GM18526 (cell line): Measurements from ENCODE around the gene RBM28.

Experiments
- POLR2A ChIP-seq: IDR thresholded peaks from 3 replicates; pipeline ENCODE4 v1.6.1; 2011; ENCODE audit not compliant: insufficient read length; ENCODE audit errors: extremely low read depth

The RBM28 gene

DNA sequence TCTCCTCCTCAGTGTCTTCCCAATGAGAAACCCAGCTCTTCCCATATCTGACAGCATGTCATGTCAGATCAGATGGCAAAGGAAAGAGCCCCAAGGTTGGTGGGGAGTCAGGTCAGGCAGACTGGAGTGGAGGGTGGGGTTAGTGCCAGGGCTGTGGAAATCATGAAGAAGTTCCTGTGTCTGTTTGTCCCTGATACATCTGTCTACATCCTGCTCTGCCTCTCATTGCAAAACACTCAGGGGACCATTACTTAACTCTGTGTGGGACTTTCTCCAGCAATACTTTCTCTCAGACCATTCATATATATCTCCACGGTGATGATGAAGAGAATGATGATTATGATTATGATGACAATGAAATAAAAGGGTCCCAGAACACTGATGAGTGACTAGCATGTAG lies 14.5 kb upstream of the RBM28 start:
- TF ChIP-seq POLR2A: no peak

DNA sequence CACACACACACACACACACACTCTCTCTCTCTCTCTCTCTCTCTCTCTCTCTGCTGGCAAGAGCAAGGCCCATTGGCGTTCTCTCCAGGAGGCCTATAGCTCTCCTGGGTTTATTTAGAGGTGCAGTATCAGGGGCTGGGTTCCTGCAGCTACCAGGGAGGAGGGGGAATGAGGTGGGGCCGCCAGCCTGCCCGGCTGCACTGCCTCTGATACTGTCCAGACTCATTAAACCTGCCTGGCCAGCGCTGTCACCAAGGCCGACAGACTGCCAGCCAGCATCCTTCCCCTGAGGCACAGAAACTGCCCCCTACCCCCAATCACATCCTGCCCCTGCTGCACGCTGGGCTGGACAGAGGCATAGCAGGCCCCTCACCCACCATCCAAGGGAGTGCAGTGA lies 13.5 kb upstream of the RBM28 start:
- no peak for TF ChIP-seq POLR2A

DNA sequence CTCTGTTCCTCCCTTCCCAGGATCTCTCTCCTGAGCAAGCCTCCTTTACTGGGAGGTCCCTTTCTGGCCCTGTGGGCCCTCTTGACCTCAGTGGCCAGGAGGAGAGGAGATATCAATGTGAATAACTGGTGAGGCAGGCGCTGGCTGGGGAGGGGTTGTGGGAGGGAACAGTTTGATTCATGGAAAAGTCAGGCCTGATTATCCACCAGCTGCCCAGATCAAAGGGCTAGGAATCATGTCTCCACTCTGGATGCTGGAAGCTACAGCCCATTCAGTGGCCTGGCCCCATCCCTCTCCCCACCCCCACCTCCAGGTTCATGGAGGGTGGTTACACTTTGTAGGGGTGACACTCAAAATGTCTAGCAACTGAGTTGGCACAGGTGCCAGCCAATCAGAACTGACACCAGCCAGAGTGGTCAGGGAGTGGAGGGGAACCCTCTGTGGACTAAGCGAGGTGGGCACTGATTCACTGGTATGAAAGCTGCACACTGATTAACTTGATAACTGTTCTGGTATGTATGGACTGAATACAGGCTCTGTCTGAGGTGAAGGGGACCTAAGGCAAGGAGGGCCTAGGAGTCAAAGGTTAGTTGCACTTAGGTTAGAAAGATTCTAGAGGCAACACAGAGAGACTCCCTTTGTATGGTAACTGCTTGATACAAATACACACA lies 13.0 kb upstream of the RBM28 start:
- TF ChIP-seq POLR2A: no peak

DNA sequence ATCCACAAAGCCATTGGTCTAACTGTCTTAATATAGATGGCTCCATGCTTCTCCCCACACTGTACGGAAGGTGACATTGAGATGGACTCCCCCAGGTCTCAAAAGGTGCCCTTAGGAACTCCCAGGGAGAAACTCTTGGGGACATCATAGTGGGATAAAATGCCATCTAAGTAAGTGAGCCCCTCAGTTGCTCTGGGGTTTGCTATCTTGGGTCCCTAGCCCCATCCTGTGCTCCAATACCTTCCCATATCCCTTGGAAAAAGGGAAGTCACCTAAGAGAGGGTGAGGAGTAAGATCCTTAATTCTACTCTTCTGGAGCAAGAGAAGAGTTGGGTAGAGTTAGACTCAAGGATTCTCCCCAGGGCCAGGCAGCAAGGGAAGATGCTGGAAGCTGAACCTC lies 9.9 kb upstream of the RBM28 start:
- no peak for TF ChIP-seq POLR2A

DNA sequence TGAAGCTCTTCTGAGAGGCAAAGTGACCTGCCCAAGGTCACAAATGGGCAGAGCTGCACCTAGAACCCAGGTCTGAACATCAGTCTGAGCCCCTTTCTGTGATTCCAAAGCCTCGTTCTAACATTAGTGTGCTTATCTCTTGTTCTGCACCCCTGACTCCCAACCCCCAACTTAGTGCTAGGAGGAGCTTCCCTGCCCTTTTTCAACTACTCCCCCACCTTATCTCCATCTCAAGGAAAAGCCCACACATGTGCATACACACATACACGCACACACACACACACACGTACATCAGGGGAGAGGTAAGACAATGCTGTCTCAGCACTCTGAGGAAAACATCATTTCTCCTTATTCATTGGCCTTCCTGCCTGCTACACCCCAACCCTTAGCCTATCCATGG lies 9.5 kb upstream of the RBM28 start:
- no peak for TF ChIP-seq POLR2A

DNA sequence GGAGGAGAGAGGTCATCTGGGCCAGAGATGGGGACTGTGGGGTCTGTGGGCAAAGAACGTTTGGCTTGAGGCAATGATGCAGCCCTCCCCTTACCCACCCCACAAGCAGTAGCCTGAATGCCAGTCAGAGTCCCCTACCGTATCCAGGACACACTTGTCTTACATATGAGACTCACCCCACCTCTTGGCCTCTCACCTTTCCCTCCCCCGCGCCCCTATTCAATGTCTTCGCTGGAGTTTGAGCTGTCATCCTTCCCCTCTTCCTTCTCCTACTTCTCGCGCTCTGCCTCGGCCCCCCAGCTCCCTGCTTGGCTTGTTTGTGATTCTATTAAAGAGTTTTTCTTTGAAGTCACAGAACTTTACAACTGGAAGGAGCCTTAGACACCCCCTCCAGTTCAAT lies 8.9 kb upstream of the RBM28 start:
- no peak for TF ChIP-seq POLR2A

DNA sequence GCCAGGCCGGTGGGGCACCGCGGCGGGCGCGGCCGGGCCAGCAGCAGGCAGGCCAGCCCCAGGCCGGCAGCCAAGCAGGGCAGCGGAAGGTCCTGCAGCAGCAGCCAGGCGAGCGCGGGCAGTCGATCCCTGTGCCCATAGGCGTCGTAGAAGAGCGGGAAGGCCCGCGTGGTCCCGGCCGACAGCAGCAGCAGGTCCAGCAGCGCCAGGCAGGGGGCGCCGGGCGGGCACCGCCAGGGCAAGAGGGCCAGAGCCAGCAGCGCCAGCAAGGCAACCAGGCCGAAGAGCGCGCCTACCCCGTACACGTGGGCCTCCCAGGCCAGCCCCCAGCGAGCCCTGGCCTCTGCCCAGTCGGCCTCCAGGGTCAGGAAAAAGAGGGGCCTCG lies 8.4 kb upstream of the RBM28 start:
- no peak for TF ChIP-seq POLR2A

DNA sequence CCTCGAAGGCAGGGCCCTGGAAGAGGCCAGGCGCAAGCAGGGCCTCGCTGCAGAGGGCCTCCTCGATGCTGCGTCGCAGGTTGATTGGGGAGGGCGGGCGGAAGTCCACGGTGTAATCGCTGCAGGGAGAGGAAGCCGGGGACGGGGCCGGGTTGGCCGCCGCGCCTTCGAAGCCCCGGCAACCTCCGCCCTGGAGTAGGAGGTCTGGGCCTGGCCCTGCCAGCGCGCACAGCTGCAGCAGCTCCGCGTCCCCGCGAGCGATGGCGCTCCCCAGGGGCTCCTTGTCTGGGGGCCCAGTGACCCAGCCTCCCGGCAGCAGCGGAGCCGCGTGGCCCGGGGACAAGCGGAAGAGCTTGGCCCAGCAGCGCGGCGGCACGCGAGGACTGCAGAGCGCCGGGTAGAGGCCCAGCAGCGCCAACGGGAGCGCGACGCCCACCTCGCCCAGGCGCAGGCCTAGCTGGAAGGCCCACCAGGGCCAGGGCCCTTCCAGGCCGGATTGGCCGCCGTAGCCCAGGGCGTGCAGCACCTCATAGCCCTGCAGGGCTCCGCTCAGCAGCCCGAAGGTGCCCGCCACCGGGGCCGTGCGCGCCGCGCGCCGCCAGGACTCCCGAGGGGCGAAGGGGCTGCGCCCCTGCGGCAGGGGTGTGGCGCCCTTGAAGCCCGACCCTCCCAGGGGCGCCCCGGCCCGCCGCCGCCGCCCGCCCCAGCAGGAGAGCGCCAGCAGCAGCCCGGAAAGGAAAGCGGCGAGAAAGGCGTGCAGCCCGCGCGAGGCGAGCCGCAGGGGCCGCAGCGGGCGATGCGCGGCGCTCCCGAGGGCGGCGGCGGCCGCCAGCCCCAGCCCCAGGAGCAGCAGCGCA lies 7.8 kb upstream of the RBM28 start:
- no peak for TF ChIP-seq POLR2A

DNA sequence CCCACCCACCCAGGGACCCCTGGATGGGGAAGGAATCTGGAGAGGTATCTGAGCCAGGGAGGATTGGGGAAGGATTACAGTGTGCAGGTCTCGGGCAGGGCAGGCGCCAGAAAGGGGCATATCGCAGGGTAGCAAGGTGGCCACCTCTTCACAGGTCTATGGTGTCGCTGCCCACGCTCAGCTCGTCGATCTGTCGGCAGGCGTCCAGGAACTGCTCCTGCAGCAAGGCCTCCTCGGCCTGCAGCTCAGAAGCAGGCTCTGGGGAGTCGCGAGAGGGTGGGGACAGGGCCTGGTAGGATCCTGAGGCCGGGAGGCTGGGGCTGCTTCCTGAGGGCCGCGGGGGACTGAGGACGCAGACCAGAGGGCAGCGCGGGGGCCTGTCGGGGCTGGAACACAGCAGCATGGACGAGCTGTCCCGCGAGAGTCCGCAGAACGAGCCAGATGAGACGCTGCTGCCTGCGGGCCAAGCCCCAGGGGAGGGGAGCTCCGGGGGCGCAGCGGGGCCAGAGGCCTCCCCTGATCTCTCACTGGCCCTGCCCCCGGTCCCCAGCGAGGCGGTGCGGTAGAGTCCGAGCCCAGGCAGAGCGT lies 7.1 kb upstream of the RBM28 start:
- TF ChIP-seq POLR2A: no peak

DNA sequence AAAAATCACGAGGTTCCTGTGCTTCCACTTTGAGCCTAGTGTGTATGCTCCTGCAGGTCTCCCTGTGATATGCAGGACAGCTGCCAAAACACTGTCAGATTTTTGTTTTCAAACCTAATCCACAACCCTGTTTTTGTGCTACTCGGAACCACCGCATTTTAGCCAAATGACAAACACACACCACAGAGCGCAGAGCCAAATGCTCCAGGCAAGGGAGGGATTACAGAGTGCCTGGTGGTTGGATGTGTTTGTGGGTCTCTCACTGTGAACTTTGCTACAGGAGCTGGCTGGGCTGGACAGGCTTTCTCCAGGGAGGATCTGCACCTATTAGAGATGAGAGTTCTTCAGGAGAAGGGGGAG lies 5.7 kb upstream of the RBM28 start:
- TF ChIP-seq POLR2A: no peak

DNA sequence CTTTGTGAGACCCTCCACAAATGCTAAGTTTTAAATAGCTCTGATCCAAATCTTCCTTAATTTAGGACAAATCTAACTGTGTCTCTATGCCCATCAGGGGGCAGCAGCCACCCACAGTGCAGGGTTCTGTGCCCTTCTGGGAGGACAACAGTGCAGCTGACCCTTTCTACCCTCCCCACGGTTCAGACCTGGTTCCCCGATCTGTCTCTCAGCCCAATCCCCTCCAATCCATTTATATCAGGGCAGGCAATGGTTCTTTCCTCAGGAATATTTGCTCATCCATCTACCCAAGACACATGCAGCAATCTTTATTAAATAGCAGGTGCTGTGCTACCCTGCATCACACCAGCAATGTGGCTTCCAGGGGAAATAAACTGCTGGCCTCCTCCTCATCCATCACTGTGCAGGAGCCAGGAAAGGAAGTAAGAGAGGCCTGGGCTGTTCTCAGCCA lies 4.0 kb upstream of the RBM28 start:
- TF ChIP-seq POLR2A: no peak

DNA sequence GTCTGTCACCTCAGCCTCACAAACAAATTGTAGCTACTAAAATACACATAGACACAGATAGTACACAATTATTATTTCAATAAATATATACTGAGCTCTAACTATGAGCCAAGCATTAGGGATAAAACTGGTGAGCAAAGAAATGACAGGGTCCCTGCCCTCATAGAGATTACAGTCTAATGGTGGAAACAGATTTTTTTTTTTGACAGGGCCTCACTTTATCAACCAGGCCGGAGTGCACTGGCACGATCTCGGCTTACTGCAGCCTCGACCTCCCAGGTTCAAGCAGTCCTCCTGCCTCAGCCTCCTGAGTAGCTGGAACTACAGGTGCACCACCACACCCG lies 695 bp upstream of the RBM28 start:
- no peak for TF ChIP-seq POLR2A

DNA sequence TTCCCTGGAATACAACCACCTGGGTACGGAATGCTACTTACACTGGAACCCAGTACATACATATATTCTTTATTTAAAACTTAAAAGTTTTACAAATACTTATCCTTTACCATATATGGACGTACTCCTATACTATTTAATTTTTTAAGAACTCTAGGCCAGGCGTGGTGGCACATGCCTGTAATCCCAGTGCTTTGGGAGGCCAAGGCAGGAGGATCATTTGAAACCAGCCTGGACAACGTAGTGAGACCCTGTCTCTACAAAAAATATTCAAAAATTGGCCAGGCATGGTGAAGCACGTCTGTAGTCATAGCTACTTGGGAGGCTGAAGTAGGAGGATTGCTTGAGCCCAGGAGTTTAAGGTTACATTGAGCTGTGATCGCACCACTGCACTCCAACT lies 2.0 kb downstream of the RBM28 start:
- no peak for TF ChIP-seq POLR2A

DNA sequence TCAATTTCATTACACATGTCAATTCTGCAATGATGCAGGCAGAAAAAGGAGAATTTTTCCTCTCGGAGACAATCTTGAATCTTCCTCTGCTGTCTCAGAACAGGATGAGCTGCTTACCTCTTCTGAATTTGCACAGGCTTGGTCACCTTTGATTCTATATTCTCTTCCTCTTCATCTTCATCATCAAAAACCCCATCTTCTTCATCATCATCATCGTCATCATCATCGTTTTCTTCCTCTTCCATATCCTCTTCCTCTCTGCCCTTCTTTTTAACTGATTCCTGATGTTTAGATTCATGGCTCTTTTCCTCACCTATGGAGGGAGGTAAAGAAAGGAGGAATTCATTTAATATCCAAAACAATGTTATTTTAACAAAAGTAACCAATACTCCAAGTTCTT lies 8.0 kb downstream of the RBM28 start:
- no peak for TF ChIP-seq POLR2A

DNA sequence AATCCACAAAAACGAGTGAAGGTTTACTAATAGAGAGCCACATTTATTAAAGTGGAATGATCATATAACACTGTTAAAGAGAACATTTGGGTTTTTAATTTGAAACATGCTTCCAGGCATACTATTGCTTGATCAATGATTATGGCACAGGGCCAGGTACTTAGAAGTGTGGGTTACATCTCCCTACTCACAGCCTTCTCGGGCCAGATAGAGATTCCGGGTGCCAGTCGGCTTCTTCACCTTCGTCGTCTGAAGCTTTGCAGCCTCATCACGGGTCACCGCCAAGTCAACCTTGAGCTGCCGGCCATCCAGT lies 19.4 kb downstream of the RBM28 start:
- TF ChIP-seq POLR2A: no peak

DNA sequence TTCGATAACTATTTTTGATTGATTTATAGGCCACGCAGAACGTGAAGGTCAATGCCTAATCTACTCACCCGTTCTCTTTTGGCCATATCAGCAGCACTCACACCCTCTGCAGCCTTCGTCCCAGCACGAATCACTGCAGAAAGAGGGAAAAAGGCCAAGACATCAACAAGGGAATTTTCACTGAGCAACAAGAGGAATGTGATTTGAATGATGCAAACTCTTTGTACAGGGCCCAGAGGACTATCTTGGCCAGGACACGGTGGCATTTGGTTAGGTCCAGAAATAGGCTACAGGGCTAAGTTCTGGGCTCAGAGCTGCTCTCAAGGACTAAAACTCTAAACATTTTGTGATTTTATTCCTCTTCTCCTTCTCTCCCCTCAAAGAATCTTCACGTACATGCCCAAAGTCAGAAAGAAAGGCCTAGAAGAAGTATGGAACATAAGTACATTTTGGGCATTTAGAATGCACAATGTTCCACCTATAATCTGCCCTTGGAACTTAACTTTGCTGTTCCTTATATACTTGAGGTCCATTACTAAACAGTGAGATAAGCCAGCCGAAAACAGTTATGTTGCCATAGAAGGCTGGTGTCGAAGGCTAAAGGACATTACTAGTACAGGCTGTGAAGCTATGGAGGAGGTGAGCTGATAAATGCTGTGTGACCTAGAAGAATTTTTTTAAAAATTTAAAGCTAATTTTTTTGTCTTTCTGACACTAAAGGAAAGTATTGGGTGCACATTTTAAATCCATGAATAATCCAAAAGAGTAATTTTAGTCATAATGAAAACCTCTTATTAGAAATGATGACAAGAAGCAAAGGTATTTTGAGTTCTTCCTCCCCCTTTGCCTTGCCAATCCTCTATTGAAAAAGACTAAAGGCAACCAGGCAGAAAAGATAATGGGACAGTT lies 20.0 kb downstream of the RBM28 start:
- TF ChIP-seq POLR2A: no peak
